ENCODE results near the gene FOXP3.

DNA sequence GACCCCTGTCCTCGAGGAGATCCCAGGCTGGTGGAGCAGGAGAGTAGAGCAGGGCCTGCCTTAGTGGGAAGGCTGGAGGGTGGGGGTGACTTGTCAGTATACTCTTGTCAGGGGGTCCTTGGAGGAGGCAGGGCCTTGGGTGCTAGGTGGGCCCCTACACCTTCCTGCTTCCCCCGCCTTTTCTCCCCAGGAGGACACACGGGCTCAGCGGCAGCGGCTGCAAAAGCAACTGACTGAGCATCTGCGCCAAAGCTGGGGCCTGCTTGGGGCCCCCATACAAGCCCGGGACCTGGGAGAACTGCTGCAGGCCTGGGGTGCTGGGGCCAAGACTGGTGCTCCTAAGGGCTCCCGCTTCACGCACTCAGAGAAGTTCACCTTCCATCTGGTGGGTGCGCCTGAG is 18.0 kb downstream of the FOXP3 start:
- TF ChIP-seq POLR2A (IDR thresholded peaks at IDR 0.05; ENCODE audit: low read length) (no peak), GATA1 (IDR thresholded peaks at IDR 0.05; ENCODE audit: low read depth, low read length) (no peak)
